Measurements from ENCODE around the gene AGTR1.

DNA sequence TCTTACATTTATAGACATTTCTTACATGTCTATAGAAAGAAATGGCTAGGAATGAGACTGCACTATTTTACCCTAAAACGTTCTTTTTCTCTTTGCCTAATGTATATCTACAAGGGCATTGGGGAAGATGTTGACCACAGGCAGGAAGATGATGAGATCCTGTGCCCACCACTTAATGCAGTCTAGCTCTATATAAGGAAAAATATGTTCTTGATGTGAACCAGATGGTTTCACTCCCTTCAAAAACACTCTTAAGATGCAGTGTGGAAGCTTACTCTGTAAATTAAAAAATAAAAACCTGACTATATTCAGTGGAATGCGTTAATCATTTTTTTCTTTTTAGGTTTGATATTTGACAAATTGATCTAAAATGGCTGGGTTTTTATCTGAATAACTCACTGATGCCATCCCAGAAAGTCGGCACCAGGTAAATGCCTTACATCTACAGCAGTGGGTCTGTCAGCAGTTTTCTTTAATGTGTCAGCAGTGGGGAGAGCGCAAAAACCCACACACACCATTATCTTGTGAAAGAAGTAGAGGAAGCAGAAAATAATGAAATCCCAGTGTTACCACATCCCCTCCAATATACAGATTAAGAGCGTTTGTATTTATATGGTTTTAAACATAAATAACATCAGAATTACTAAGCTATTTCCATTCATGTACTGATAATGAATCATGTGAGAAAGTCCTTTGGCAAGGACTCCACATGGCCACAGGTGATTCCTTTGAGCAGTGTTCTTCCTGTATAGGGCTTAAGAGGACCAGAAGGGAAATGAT lies 10.1 kb downstream of the AGTR1 start:
- TF ChIP-seq SPI1 (IDR thresholded peaks at IDR 0.05; ENCODE audit: low read depth, low read length), result no peak
- no peak for TF ChIP-seq POLR2A (IDR thresholded peaks at IDR 0.05; ENCODE audit: low read depth, low read length)
- TF ChIP-seq POU2F2 (IDR thresholded peaks at IDR 0.05; ENCODE audit: low read depth, low read length), result no peak
- TF ChIP-seq TAF1 (IDR thresholded peaks at IDR 0.05; ENCODE audit: low read depth, low read length), result no peak
- TF ChIP-seq POLR2AphosphoS5 (IDR thresholded peaks at IDR 0.05; ENCODE audit: low read depth, low read length), result no peak
- no peak for TF ChIP-seq PAX5 (IDR thresholded peaks at IDR 0.05; ENCODE audit: insufficient read depth, low read length, severe bottlenecking)

Data from GM12891 (cell line).